Left hindlimb (tissue), 1 donor: ENCODE measurements around the gene MKRN3.

ENCODE experiments used
- DNase-seq: peaks from one replicate; pipeline ENCODE4 v3.0.0-alpha.2; 2018

MKRN3 gene

GRCh38 chr15:23565395-23566070 lies at the start of gene MKRN3:
Gene MKRN3 (plus strand): TSS chr15:23565674. CDS start chr15:23565783, 109 bp downstream.
- peak; percentile 35 for DNase-seq

DNA sequence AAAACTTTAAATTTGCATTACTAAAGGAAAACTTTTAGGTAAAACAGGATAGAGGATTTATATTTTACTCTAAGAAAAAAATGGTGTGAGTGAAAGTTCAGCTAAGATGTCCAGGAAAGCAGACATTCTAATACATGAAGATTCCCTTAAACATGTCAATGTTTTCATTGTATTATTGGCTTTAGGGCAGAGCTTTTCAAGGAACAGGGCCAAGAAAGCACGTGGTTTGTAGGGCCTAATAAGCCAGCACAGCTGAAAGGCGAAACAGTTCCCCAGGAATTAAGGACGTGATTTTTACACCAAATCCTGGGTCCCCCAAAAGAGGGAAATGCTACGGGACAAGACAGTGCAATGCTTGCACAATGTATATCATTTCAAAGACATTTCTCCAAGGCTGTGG lies 48.6 kb upstream of the MKRN3 start:
- DNase-seq, result no peak

- DNase-seq, result no peak
Observed at GRCh38 chr15:23518104-23518503, 47.4 kb upstream of the MKRN3 start.

- DNase-seq, result no peak
Observed at GRCh38 chr15:23524816-23525215, 40.7 kb upstream of the MKRN3 start.

DNA sequence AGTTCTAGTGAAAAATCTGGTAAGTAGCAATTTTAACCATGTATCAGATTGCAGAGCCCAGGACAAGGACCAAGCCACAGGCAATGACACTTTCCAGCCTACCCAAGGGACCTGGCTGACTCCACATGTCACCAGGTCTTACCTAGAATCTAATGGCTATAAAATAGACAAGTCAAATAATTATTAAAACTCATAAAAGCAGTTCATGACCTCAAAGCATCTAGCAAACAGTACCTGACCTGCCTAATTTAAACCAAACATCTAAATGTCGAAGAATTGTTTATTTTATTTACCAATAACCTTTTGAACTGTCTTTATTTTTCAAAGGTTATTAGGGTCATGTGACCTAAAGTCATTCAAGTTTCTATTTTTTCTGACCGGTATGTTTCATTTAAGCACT lies 35.6 kb upstream of the MKRN3 start:
- DNase-seq, result no peak

DNA sequence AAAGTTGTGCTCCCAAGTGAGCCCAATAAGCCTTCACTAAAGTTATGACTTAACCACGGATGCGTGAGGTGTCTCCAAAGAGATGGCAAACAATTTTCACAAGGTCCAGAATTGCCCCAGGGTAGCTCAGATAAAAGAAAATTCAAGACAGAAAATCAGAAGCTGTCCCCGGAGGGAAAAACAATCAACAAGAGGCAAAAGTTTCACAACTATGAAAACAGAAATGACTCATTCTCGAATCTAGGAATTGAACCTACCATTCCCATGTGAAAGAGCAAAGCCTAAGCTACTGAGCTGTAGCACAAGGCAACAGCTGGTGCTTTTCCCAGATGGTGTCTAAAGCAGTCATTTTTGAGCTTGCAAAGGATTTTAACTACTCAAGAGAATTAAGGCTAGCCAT lies 33.5 kb upstream of the MKRN3 start:
- no peak for DNase-seq

DNA sequence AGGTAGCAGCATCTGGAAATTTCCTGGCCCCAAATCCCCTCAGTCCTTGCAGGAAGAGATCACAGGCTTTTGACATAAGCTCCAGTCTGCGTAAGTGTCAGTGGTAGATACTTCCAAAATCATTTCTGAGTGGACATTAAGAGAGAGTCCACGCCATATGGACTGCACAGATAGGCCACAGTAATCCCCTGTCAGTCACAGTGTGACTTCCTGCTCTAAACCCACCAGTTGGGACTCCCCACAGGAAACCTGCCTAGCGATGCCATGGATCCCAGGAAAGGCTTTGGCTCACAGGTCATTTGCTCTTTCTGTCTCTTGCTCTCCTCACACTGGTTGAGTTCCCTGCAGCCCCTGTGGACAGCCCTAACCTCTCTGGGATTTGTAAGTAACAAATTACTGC lies 28.8 kb upstream of the MKRN3 start:
- DNase-seq, result no peak

- DNase-seq, result no peak
Observed at GRCh38 chr15:23538648-23539047, 26.8 kb upstream of the MKRN3 start.

DNA sequence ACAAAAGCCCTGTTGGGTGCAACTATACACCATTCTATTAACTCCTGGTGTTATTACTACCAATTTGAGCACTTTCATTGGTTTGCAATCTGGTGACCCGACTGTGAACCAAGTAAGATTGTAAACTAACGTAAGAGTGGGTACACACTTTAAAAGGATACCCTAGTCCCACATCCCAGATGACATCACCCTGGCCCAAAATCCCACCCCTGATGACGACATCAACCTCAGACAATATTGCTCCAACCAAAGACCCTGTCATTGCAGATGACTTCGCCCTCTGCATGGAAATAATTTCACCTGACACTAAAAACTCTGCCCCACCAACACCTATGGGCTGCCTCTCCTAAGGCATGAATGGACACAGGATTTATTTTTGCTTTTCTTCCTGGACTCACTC lies 25.6 kb upstream of the MKRN3 start:
- no peak for DNase-seq

DNA sequence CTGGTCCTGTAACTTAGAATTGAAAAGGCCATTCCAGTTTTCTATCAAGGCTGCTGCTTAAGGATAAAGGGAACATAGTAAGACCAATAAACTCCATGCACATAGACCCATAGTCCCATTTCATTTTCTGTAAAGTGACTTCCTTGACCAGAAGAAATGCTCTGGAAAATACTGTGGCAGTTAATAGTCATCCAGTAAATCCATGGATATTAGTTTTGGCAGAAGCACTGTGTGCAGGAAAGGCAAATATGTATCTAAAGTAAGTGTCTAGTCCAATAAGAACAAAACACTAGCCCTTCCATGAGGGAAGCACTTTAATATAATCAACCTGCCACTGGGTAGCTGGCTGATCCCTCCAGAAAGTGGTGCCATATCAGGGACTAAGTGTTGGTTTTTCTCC lies 19.3 kb upstream of the MKRN3 start:
- no peak for DNase-seq

DNA sequence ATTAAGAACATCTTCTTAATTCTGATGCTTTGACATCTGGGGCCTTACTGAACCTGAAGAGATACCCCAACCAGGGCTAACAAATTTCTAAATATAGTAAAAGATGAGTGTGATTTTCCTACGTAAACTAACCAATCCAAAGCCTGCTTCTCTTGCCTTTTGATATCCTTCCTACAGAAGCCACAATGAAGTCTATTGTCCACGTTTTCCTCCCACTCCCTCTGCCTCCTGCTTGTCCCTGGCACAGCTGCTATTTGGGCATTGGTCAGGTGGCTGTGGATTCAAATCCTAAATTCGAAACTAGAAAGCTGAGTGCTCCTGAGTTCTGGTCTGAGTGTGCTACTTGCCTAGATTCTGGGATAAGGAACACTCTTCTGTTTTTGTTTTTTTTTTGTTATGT lies 17.4 kb upstream of the MKRN3 start:
- DNase-seq, result no peak

DNA sequence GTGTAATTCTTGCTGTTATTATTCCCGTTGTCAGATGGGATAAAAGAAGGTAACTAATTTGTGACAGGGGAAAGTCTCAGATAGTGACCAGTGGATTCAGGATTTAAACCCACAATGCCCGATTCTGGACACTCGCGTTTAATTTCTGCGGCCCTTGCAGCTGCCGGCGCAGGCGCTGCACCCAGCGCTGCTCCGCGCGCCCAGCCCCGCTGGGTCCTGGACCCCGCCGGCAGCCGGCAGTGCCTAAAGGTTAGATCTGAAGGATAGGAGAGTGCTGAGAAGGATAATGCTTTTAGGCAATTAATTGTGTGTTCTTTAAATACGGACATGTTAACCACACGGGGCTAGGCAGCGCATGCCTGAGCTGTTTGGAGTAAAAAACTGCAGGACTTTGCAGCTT lies 3.6 kb upstream of the MKRN3 start:
- no peak for DNase-seq

DNA sequence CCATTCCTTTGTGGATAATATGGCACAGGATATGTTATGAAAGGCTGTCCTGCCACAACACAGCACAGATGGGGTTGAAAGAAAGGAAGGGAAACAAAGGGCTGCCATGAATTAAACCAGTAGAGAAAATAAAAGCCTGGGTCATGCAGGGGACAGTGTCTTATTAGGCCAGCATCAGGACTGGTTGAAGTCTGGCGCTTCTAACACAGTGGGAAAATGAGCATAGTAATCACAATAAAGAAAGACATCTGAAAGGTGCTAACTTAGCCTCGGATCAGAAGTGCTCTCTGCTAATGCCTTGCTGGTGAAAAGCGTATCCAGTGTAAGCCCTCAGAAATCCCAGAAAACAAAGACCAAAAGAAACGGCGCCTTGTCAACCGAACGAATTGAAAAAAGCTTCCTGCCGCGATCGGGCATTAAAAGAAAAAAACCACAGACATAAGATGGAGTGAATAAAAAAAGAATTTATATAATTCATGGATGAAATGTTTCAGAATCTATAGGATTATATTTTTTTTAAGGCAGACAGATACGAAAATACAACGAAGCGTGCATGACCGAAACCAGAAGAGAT lies 566 bp upstream of the MKRN3 start:
- DNase-seq, result no peak

GRCh38 chr15:23566071-23566554 lies 639 bp downstream of the MKRN3 start:
- DNase-seq, result no peak

DNA sequence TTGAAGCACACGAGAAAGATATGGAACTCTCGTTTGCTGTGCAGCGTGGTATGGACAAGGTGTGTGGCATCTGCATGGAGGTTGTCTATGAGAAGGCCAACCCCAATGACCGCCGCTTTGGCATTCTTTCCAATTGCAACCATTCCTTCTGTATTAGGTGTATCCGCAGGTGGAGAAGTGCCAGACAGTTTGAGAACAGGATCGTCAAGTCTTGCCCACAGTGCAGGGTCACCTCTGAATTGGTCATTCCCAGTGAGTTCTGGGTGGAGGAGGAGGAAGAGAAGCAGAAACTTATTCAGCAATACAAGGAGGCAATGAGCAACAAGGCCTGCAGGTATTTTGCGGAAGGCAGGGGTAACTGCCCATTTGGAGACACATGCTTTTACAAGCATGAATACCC lies 1.2 kb downstream of the MKRN3 start:
- DNase-seq, result no peak

GRCh38 chr15:23567921-23568320 lies 2.4 kb downstream of the MKRN3 start:
- no peak for DNase-seq

- DNase-seq, result no peak
Observed at GRCh38 chr15:23569151-23569925, 3.9 kb downstream of the MKRN3 start.

DNA sequence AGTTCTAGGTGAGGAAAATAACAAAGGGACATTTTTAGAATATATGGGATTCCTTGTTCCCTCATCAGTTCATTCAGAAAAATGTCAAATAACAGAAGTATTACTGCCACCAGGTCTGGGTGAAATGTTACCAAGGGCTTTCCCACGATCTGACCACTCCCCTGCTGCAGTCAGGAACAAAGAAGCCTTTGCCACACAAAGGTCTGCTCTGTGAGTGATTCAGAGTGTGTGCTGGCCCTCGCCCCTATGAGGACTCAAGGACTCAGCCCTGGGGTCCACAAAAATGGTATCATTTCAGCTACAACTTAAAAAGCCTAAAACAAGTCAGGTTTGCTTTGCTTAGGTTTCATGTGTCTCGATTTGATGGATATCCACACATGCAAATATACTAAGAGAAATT lies 5.0 kb downstream of the MKRN3 start:
- no peak for DNase-seq

- no peak for DNase-seq
Observed at GRCh38 chr15:23572844-23573243, 7.4 kb downstream of the MKRN3 start.

- no peak for DNase-seq
Observed at GRCh38 chr15:23574742-23575141, 9.3 kb downstream of the MKRN3 start.

DNA sequence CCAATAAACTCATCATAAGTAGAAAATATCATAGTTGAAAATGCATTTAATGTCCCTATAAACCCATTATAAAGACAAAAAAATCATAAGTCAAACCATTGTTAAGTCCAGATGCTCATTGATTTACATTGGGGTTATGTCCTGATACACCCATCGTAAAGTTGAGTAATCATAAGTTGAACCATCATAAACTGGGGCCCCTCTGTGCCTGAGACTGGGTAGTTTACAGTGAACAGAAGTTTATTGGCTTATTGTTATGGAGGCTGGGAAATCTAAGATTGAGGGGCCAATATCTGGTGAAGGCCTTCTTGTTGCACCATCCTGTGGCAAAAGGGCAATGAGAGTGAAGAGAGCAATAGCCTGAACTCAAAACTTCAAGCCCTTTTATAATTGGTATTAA lies 10.6 kb downstream of the MKRN3 start:
- no peak for DNase-seq

DNA sequence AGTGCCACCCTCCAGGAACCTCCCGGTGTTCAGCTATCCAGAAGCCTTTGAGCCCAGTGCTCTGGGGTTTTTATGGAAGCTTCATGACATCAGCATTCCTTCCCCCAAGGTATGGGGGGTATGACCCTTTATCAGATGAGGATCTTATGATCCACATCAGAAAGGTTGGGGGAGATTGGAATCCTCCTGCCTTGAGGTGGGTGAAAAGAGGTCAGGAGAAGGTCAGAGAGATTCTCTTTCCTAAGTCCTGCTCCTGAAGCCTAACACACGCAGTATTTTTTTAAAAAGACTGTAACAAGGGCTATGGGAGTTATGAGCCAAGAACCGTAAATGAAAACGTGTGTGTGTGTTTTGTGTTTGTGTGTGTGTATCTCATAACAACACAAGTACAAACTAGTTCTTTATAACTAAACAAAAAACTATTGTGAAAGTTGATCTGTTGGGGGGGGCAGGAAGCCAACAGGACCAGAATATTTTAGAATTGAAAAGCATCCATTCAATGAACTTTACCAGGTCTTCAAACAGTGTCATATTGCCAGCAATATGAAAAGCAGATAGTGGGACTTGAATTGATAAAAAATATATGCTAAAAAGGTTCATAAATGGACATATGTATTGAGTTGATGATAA lies 13.2 kb downstream of the MKRN3 start:
- no peak for DNase-seq

DNA sequence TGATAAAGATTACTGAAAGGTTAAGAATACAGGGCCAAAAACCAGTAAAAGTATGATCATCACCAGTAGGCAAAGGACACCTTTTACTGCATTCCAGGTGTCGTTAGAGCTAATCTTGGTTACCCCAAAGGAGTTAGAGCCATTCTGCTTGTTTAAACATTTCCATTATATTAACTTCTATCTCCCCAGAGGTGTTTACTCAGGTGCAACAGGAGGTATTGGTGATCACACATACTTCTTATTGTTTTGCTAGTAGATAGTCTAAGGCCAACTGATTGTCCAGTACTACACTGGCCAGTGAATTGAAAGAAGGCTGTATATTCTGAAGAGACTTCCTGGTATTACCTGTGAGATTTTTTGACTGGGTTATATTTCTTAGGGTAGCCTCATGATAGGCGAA lies 22.8 kb downstream of the MKRN3 start:
- DNase-seq, result no peak

- no peak for DNase-seq
Observed at GRCh38 chr15:23589012-23589411, 23.5 kb downstream of the MKRN3 start.
